Measurements from ENCODE around the gene EDAR.

The EDAR gene

DNA sequence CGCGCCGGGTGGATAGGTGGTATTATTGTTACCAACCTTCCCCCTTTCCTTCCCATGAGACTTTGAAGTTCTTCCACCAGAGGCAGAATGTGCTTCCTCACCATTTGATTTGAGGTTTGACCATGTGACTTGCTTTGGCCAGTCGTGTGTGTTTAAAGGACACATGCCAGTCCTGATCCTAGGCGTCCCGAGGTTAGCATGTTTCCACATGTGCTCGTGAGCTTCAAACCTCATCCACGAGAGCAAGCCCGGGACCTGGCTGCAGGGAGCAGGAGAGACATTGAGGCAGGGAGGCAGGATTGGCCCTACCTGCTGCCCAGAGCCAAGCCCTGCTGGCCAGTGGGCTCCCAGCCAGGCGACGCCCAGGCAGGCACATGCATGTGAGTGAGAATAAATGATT is 27.4 kb upstream of the EDAR start:
- Mint-ChIP-seq H3K4me3 (no peak overlapping the region), H3K27me3 (peaks cover 44% of the 10 kb centered on the region), H3K27ac (no peak overlapping the region), H3K9me3 (no peaks in the 10 kb centered on the region), H3K4me1 (no peaks in the 10 kb centered on the region), H3K36me3 (no peaks in the 10 kb centered on the region)
- no peak for ATAC-seq

DNA sequence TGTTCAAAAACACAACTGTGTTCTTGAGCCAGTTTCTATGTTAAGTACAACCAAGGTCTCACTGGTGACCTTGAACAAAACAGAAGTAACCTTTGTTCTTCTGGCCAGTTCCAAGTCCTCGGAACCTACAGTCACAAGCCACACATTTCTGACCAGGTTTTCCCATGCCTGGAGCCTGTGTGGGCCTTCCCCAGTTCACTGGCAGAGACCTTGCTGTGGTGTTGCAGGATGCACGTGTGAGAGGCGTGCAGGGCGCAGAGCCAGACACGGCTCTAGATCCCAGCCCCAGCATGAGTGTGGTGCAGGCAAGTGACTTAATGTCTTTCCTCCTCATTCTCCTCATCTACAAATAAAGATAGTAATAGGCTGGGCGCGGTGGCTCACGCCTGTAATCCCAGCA is 25.5 kb upstream of the EDAR start:
- Mint-ChIP-seq H3K27me3 (peaks cover 25% of the 10 kb centered on the region), H3K9me3 (no peaks in the 10 kb centered on the region), H3K27ac (no peak overlapping the region), H3K4me1 (no peaks in the 10 kb centered on the region), H3K36me3 (no peaks in the 10 kb centered on the region), H3K4me3 (no peak overlapping the region)
- ATAC-seq, result no peak

DNA sequence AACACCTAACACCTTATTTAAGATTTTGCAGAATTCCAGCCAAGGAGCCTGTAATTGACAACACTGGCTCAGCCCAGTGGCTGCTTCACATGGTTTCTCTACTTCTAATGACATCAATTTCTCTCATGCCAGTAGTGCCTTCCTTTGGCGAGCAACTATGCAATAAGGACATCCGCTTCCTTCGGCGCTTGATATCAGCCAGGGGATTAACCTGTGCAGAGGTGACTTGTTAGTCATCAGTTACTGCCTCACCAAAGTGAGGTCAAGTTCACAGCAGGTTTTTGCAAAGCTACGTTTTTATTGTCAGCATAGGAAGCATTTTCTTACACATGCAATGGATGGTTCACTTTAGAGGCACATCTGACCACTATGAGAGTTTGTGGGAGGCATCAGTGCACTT is 24.0 kb upstream of the EDAR start:
- Mint-ChIP-seq H3K4me1 (no peaks in the 10 kb centered on the region), H3K9me3 (no peaks in the 10 kb centered on the region), H3K4me3 (no peak overlapping the region), H3K36me3 (no peaks in the 10 kb centered on the region), H3K27ac (no peak overlapping the region), H3K27me3 (peaks cover 11% of the 10 kb centered on the region)
- ATAC-seq, result no peak

DNA sequence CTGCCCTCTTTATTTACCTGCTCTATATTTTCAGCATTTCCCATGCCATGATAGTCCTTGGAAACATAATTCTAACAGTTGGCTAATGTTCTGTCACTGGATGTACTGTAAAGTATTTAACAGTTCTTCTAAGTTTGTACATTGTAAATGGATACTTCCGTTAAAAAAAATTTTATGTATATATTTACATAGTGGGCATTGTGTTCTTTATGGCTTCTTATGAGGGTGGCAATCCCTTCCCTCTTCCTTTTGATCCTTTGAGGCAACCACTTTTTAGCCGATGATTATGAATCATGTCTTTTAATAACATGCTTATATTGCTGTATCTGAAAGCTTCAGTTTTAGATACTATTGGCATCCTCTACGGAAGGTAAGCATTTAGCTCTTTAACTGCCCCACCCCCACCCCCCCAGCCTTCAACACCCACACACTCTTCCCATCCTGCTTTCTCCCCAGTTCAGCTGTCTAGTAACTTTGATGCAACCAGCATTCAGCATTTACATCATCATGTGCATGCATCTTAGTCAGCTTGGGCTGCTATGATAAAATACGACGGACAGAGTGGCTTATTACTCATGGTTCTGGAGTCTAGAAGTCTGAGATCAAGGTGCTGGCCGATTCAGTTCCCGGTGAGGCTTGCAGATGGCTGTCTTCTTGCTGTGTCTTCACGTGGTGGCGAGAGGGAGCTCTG is 21.0 kb upstream of the EDAR start:
- Mint-ChIP-seq H3K9me3 (no peaks in the 10 kb centered on the region), H3K4me1 (no peaks in the 10 kb centered on the region), H3K27ac (no peak overlapping the region), H3K36me3 (no peaks in the 10 kb centered on the region), H3K27me3 (peaks cover 8% of the 10 kb centered on the region), H3K4me3 (no peak overlapping the region)
- no peak for ATAC-seq

DNA sequence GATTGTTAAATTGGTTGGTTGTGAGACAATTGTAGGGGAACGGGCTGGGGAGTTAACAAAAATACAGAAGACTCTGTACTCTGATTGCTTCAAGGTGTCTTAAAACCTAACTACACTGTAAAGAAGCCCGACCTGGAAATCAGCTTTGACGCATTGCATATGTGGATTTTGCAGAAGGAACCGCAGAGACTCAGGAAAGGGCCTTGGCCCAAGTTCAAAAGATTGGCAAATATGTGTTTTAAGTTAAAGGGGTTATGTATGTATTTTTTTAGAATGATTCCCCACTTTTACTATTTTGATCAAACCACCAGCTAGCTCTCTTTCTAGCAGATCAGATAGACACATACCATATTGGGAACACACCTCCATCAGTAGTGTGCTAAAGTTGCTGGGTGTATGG is 18.0 kb upstream of the EDAR start:
- no peaks in the 10 kb centered on the region for H3K9me3 Mint-ChIP-seq
- H3K27me3 Mint-ChIP-seq, result peaks cover 17% of the 10 kb centered on the region
- H3K4me3 Mint-ChIP-seq, result no peak overlapping the region
- no peak for ATAC-seq
- no peaks in the 10 kb centered on the region for H3K36me3 Mint-ChIP-seq
- no peak overlapping the region for H3K27ac Mint-ChIP-seq
- H3K4me1 Mint-ChIP-seq, result no peaks in the 10 kb centered on the region

DNA sequence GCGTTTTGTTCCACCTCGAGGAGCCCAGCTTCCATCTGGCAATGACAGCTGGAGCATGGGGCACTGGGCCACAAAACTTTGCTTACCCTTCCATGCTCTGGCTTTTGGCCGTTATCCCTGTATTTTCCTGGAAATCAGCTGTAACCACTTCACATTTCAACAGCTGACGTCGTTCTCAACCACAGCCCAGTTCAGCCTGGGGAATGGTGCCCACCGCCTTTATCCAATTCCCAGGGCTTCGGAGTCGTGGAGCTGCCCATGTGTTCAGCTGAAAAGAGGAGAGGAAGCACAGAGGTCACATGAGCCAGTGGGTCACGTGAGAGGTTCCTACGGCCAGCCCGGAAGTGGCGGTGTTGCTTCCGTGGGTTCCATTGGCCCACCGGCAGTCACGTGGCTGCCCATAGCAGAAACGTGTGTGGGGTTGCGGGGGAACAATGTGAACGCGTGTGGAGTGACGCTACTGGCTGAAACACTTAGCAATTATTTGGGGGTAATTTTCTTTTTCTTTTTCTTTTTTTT is 16.7 kb upstream of the EDAR start:
- no peaks in the 10 kb centered on the region for H3K9me3 Mint-ChIP-seq
- no peaks in the 10 kb centered on the region for H3K36me3 Mint-ChIP-seq
- H3K4me3 Mint-ChIP-seq, result no peak overlapping the region
- no peaks in the 10 kb centered on the region for H3K4me1 Mint-ChIP-seq
- no peak overlapping the region for H3K27ac Mint-ChIP-seq
- no peak for ATAC-seq
- H3K27me3 Mint-ChIP-seq, result peaks cover 19% of the 10 kb centered on the region

DNA sequence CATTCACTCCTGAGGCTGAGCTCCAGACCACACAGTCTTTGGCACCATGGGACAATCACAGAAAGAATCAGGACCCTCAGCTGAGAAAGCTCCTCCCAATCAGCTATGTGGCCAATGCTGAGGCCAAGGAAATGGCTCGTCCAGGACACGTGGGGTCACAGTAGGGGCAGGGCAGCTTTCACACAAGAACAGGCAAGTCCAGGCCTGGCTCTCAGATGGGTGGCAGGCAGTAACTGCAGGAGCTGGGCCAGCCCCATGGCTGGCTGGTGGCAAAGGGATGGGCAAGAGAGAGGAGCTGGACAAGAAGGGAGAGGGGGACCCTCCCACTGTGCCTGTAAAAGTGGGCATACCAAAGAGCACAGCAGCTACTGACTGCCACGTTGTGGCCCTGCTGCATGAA is 12.2 kb upstream of the EDAR start:
- Mint-ChIP-seq H3K4me1 (no peaks in the 10 kb centered on the region), H3K27ac (no peak overlapping the region), H3K27me3 (peaks cover 24% of the 10 kb centered on the region), H3K36me3 (no peaks in the 10 kb centered on the region), H3K9me3 (no peaks in the 10 kb centered on the region), H3K4me3 (no peak overlapping the region)
- ATAC-seq, result no peak

DNA sequence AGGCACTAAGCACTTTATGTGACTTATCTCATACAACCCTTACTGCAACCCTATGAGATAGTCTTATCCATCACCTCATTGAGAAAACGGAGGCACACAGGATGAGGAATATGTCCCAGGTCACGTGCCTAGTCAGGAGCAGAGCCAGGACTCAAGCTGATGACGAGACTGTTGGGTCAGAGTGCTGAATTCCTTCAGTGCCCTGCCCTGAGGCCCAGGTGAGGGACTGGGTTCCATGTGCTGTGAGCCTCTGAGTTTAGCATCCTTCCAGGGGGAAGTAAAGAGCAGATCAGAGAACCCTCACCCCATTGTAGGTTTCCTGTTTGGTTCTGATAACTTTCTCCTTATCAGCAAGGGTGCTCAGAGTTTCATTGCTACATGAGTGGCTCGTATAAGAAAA is 11.7 kb upstream of the EDAR start:
- no peaks in the 10 kb centered on the region for H3K36me3 Mint-ChIP-seq
- no peak overlapping the region for H3K4me3 Mint-ChIP-seq
- H3K27me3 Mint-ChIP-seq, result peaks cover 20% of the 10 kb centered on the region
- ATAC-seq, result no peak
- H3K27ac Mint-ChIP-seq, result no peak overlapping the region
- H3K4me1 Mint-ChIP-seq, result no peaks in the 10 kb centered on the region
- no peaks in the 10 kb centered on the region for H3K9me3 Mint-ChIP-seq

DNA sequence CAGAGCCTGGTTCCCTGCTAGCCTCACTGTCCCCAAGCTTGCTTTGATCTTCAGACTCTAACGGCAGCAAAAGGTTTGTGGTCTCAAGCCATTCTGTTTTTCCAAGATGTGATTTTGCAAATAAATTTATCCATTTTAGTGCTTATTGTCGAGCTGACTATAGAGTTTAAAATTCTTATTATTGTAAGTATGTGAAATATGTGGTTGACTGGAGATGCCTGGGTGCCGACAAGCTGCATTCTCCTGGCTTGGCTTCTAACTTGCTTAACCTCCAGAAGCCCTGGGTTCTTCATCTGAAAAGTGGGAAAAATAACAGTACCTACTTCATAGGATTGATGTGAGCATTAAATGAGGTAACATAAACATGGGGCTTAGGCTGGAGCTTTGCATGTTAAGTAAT is 9.9 kb upstream of the EDAR start:
- no peak for ATAC-seq
- Mint-ChIP-seq H3K9me3 (no peaks in the 10 kb centered on the region), H3K36me3 (no peaks in the 10 kb centered on the region), H3K4me1 (no peaks in the 10 kb centered on the region), H3K27me3 (peaks cover 17% of the 10 kb centered on the region), H3K27ac (no peak overlapping the region), H3K4me3 (no peak overlapping the region)

DNA sequence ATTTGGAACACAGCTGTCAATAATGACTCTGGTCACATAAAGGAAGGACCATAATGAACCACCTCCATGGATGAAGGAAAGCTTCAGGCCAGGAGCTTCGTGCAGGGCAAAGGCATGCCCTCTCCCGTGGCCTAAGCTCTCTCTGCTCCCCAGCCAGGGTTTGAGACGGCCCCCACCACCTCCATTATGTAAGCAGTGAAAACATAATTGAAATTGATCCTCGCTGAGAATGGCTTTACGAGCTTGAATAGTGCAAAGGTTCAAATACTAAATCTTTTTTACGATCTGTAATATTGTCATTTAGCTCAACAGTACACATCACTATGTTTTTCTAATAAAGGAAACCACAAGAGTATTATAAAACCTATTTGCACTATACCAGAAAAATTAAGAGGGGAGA is 5.2 kb upstream of the EDAR start:
- no peak overlapping the region for H3K27ac Mint-ChIP-seq
- H3K9me3 Mint-ChIP-seq, result no peaks in the 10 kb centered on the region
- no peak overlapping the region for H3K4me3 Mint-ChIP-seq
- no peaks in the 10 kb centered on the region for H3K36me3 Mint-ChIP-seq
- peaks cover 4% of the 10 kb centered on the region for H3K4me1 Mint-ChIP-seq
- H3K27me3 Mint-ChIP-seq, result peaks cover 11% of the 10 kb centered on the region
- ATAC-seq, result no peak

DNA sequence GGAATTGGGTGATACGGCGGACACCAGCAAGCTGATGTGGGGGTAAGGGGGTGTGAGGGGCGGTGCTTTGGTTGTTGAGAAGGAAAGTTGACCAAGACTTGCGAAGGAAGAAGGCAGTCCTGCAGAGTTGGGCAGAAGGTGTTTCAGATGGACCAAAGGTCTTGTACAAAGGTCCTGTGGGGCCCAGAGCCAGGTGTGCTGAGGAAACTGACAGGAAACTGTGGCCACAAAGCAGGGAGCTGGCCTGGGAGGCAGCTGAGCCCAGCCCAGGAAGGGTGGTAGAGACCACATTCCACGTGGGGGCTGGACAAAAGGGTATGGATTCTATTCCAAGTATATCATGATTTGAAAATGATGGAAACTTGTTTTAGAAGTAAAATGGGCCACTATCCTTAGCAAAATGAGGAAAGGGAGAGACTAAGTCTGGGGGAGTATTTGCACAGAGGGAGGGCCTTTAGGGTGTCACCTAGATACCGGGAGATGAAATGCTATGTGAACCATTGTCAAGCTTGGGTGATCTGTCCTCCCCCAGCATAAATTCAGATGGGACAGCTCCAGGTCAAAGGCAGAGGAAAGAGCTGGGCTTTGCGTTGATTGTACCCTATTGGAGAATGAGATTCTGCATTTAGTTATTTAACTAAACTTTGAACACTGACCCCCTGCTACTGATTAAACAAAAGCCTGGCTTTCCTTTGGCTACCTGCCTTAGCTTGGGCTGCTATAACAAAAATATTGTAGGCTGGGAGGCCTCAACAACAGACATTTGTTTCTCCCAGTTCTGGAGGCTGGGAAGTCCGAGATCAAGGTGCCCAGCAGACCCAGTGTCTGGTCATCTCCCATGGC is 4.3 kb upstream of the EDAR start:
- Mint-ChIP-seq H3K27ac (no peak overlapping the region), H3K4me1 (peaks cover 7% of the 10 kb centered on the region), H3K36me3 (no peaks in the 10 kb centered on the region), H3K4me3 (no peak overlapping the region), H3K27me3 (peaks cover 14% of the 10 kb centered on the region), H3K9me3 (no peaks in the 10 kb centered on the region)
- no peak for ATAC-seq

DNA sequence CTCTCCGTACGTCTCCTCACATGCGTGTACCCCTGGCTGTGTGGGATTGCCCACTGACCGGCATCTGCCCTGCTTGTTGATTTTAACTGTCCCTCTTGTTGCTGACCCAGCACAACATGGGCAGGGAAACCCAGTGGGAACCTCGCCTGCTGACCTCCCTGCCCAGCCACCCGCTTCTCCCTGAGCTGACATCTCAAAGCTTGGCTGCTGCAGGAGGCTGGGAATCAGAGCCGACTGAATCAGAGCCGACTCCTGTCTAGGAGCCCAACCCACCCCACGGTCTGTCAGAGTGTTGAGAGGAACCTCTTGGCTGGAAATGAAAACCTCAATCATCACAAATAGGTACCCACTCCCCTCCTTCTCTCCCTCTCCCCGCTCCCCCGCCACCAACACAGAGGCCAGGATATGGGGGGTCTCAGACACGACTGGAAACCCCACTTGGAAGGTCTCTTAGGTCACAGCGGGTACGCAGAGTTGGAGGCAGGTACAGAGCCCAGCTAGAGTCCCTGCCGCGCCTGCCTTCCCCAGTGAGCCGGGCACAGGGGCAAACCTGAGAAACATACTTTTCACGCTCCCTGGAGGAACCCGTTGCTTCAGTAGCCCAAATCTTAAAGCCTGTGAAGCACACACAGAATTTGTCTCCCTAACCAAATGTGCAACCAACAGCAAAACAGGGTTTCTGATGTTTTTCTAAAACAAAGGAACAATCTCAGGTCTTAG is 784 bp downstream of the EDAR start:
- Mint-ChIP-seq H3K27ac (no peak overlapping the region), H3K9me3 (no peaks in the 10 kb centered on the region), H3K4me1 (peaks cover 7% of the 10 kb centered on the region), H3K36me3 (no peaks in the 10 kb centered on the region), H3K27me3 (peaks cover 30% of the 10 kb centered on the region), H3K4me3 (peak overlapping the region; percentile 36)
- no peak for ATAC-seq

DNA sequence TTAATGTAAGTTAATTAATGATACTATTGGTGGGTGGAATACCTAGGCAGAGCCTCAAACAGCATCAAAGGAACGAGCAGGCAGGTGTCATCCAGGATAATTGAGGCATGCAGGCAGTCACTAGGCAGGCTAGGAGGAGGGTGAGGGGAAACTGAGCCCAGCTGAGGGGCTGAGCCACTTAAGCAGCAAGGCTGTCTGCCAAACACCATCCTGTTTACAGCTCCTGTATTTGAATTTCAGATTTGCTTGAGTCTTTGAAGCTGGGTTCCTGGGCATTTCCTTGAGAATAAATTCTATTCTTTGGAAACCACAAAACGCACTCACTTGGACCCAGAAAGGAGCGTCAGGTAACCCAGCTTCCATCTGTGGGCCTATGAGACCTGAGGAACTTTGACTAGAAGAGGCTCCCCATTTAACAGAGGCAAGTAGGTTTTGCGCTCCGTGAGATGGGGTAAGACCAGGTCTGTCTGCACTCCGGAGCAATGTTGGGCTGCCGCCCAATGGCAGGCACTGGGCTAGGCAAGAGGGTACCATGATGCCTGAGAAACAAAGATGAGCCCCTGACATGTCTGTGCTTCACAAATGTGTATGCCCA is 2.0 kb downstream of the EDAR start:
- H3K4me3 Mint-ChIP-seq, result no peak overlapping the region
- H3K27me3 Mint-ChIP-seq, result peaks cover 30% of the 10 kb centered on the region
- no peaks in the 10 kb centered on the region for H3K9me3 Mint-ChIP-seq
- H3K36me3 Mint-ChIP-seq, result no peaks in the 10 kb centered on the region
- H3K4me1 Mint-ChIP-seq, result peaks cover 7% of the 10 kb centered on the region
- ATAC-seq, result no peak
- no peak overlapping the region for H3K27ac Mint-ChIP-seq

DNA sequence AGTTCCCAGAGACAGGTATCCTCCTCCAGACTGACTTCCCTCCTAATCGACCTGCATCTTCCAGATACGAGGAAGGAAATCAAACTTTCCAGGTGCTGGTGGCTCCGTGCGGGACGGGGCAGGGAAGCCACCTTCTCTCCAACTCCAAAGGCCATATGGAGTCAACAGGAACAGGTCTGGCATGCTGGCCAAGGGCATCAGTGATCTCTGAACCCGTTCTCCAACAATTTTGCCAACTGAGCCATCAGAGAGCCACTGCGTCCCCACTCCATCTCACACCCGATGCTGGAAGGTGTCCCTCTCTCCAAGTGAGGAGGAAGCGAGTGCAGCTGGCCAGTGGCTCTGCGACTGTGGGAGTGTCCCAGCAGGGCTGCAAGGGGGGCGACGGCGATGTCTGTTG is 5.4 kb downstream of the EDAR start:
- ATAC-seq, result no peak
- no peaks in the 10 kb centered on the region for H3K4me1 Mint-ChIP-seq
- no peaks in the 10 kb centered on the region for H3K36me3 Mint-ChIP-seq
- peaks cover 29% of the 10 kb centered on the region for H3K27me3 Mint-ChIP-seq
- H3K4me3 Mint-ChIP-seq, result no peak overlapping the region
- no peaks in the 10 kb centered on the region for H3K9me3 Mint-ChIP-seq
- no peak overlapping the region for H3K27ac Mint-ChIP-seq

DNA sequence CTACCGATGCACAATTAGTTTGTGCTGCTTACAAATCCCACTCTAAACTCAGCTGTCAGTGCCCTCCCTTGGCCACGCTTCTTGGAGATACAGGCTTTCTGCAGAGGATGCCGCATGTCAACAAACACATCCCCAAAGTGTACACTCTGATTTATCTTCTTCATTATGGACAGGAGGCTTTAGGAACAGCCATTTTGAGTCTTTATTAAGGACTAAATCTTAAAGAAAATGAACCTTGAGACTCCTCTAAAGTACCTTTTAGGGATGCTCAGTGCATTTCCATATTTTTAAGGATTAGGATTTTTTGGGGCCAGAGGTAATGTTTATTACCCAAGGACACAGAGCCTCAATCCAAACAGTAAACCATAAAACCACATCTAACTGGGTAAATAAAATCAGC is 6.0 kb downstream of the EDAR start:
- no peak overlapping the region for H3K27ac Mint-ChIP-seq
- no peak for ATAC-seq
- no peaks in the 10 kb centered on the region for H3K36me3 Mint-ChIP-seq
- H3K9me3 Mint-ChIP-seq, result no peaks in the 10 kb centered on the region
- H3K4me3 Mint-ChIP-seq, result no peak overlapping the region
- H3K4me1 Mint-ChIP-seq, result no peaks in the 10 kb centered on the region
- peaks cover 24% of the 10 kb centered on the region for H3K27me3 Mint-ChIP-seq

Data from stimulated activated memory B cell treated with anti-CD40 and anti-IgM and Interleukin-4, amounts not matched to agents 10 μg/mL and 1 μg/mL and 100 μg/mL, for 72 hours (primary cell).